IPS DF 6.9 (cell line): Measurements from ENCODE around the gene TSC22D1.

Source experiments
- DNase-seq: peaks from one replicate; pipeline ENCODE4 v3.0.0-alpha.2; 2013; ENCODE audit warnings: low read depth, low spot score
- H3K27ac ChIP-seq: one replicate; pipeline ENCODE4 v1.5.1; 2013; ENCODE audit warnings: low read length, control low read depth
- H3K27me3 ChIP-seq: 2 replicates; pipeline ENCODE4 v1.6.1; 2013; ENCODE audit warnings: mild to moderate bottlenecking, low read length; ENCODE audit not compliant: control insufficient read depth, insufficient read depth
- H3K36me3 ChIP-seq: 2 replicates; pipeline ENCODE4 v1.6.1; 2013; ENCODE audit warnings: low read length; ENCODE audit not compliant: control insufficient read depth, insufficient read depth
- H3K4me1 ChIP-seq: 2 replicates; pipeline ENCODE4 v1.6.1; 2013; ENCODE audit warnings: low read length; ENCODE audit not compliant: control insufficient read depth, insufficient read depth
- H3K4me3 ChIP-seq: 2 replicates; pipeline ENCODE4 v1.5.1; 2013; ENCODE audit warnings: mild to moderate bottlenecking, low read length
- H3K9me3 ChIP-seq: 2 replicates; pipeline ENCODE4 v1.6.1; 2013; ENCODE audit warnings: low read length, inconsistent platforms; ENCODE audit not compliant: control insufficient read depth, insufficient read depth
- WGBS: extraction: QIAGEN DNeasy Blood & Tissue Kit; methylation state at CpG from one replicate; pipeline ENCODE4 v1.1.7; 2013; ENCODE audit warnings: mixed read lengths, missing lambda C conversion rate; ENCODE audit not compliant: insufficient read length, insufficient coverage; 5-methylcytosine and 5-hydroxymethylcytosine counted together

Gene TSC22D1

DNA sequence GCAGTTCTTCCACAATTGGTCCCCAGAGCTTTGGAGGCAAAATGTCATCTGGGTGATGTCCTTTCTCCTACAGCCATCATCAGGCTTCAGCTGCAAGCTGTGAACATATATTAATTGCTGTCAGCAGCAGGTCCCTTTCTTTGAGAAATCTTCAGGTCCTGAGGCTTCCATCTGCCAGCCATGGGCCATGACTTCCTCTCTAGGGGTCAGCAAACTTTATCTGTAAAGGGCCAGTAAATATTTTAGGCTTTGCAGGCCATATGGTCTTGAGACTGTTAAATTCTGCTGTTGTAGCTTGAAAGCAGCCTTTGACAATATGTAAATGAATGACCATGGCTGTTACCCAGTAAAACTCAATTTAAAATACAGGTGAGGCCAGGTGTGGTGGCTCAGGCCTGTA is 175.4 kb downstream of the TSC22D1 start:
- DNase-seq: no peak
- Histone ChIP-seq H3K27me3 (no peaks in the 10 kb centered on the region), H3K27ac (no peak overlapping the region), H3K4me3 (no peak overlapping the region), H3K9me3 (no peaks in the 10 kb centered on the region), H3K36me3 (no peaks in the 10 kb centered on the region), H3K4me1 (peaks cover 14% of the 10 kb centered on the region)

DNA sequence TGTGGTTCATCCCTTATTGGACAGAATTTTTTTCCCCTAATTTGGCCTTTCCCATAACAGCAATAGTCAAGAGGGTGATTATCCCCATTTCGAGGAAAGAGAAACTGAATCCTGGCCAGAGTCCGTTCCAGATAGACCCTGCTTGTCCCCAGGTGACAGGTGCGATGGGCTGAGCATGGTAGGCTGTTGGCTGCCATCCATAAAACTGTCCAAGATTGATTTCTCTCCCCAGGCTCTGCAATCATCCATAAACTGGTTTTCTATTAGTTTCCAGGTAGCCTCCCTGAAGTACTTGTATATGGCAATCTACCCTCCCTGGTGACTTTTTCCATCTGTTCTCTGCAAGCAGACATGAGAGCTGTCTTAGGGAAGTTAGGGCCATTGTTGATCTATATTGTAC is 177.1 kb downstream of the TSC22D1 start:
- DNase-seq: no peak
- Histone ChIP-seq H3K4me1 (peaks cover 10% of the 10 kb centered on the region; the same call in 1 of the 2 replicates), H3K27me3 (no peaks in the 10 kb centered on the region), H3K36me3 (no peaks in the 10 kb centered on the region), H3K4me3 (no peak overlapping the region), H3K9me3 (no peaks in the 10 kb centered on the region), H3K27ac (no peak overlapping the region)
- no CpG with 5 or more reads among the region's 3 CpGs for whole genome bisulfite sequencing

DNA sequence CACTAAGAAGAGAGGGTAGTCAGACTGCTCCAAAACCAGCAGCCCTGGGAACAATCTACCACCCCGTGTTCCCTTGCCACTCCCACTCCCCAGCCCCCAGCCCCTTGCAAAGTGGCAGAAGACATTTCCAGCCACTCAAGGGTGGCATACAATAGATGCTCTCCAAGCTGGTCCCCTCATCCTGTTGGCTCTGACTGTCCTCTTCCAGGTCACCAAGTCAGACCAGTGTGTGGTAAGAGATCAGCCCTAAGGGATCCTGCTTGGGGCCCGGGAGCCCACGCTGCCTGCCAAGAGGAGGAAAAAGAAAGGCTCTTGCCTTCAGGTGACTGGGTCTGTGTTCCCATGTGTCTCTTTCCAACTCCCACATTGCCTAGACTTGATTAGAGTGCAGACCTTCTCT is 177.5 kb downstream of the TSC22D1 start:
- no peaks in the 10 kb centered on the region for H3K9me3 ChIP-seq
- H3K36me3 ChIP-seq: no peaks in the 10 kb centered on the region
- no peaks in the 10 kb centered on the region for H3K27me3 ChIP-seq
- no peak for DNase-seq
- peaks cover 10% of the 10 kb centered on the region; the same call in 1 of the 2 replicates for H3K4me1 ChIP-seq
- H3K27ac ChIP-seq: no peak overlapping the region
- WGBS: no CpG with 5 or more reads among the region's 3 CpGs
- H3K4me3 ChIP-seq: no peak overlapping the region

DNA sequence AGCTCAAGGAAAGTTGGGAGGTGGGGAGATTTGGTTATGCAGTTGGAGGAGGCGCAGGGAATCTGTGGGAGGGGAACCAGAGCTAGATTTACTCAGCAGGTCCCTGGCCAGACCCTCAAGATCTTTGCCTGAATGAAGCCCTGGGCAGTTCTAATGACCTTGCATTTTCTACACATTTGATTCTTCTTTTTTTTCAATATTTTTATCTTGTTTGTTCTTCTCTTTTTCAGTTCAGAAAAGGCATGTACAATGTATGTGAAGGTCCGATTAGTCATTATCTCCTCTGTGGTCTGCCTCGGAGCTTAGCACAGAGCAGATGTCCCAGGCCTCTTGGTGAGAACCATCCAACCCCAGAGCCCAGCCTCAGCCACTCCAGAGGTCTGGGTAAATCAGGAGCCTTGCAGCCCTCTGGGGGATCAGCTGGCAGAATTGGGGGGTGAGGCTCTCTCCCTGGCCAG is 178.3 kb downstream of the TSC22D1 start:
- Histone ChIP-seq H3K4me1 (peaks cover 3% of the 10 kb centered on the region; the same call in 1 of the 2 replicates), H3K36me3 (no peaks in the 10 kb centered on the region), H3K27ac (no peak overlapping the region), H3K27me3 (no peaks in the 10 kb centered on the region), H3K4me3 (no peak overlapping the region), H3K9me3 (no peaks in the 10 kb centered on the region)
- no CpG with 5 or more reads among the region's 3 CpGs for WGBS
- no peak for DNase-seq

DNA sequence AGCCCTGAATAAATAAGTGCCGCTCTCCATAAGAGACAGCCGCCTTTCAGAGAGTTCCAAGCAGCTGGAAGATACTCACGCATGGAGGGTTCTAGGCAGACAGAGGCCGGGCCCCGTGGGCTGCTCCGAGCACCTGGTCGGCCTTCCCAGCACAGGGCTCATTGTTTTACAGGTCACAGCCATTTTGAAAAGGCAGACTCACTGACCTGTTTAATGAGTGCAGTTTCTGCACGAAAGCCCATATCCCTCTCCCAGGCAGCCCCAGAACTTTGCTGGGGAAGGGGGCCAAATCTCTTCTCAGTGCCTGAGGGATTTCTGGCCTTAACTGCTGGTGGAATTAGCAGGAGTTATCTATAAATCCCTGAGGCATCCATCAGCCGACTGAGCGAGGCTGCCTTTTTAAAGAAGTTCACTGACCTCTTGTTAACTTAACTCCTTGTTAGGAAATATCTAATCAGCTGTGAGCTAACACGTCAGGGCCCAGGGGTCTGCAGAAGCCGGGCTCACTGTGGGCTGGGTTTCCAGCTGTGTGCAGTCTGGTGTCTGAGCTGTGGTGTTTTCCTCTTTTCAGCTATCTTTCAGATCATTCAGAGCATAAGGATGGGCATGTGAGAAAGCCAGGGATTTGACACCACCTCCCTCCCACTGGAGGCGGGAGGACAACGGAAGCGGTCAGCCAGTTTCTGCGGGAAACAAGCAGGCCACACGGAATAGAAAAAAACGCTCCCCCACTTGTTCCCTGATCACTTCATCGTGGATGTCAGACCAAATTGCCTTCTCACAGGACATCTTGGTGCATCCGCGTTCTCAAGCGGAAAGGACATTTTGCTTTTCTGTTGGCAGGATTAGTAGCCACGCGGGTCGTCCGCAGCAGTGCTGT is 179.2 kb downstream of the TSC22D1 start:
- H3K4me3 ChIP-seq: no peak overlapping the region; the same call in 1 of the 2 replicates
- H3K27ac ChIP-seq: no peak overlapping the region
- no peaks in the 10 kb centered on the region for H3K9me3 ChIP-seq
- WGBS: no CpG with 5 or more reads among the region's 26 CpGs
- no peaks in the 10 kb centered on the region for H3K36me3 ChIP-seq
- H3K27me3 ChIP-seq: no peaks in the 10 kb centered on the region
- H3K4me1 ChIP-seq: no peaks in the 10 kb centered on the region
- no peak for DNase-seq

DNA sequence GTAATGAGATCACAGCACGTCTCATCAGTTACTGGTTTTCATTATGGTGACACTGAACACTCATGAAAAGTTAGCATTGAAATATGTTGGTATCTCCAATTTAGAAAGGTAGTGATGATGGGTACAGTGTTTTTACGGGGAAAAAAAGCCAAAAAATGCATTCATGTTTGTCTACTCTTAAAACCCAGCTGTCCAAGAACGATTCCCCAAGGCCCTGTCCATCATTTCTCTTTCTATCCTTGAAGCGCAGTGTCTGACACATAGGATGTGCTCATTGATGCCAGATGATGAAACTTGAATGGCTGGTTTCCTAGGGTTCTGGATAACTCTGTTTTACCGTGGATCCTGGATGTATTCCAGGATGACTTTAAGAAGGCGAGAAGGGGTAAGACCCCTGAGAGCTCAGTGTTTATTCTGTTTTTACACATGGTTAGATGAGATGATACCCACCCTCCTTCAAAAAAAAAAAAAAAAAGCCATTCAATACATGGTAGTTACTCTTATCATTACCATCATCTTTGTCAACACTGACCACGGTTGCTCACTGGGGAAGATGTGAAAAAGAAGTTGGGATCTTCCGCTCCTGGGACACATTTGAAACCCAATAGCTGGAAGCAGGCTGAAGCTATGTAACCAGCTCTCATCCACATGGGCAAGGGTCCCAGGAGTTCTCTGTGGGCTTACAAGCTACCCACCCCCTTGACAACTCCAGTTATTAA is 180.0 kb downstream of the TSC22D1 start:
- H3K27ac ChIP-seq: no peak overlapping the region

DNA sequence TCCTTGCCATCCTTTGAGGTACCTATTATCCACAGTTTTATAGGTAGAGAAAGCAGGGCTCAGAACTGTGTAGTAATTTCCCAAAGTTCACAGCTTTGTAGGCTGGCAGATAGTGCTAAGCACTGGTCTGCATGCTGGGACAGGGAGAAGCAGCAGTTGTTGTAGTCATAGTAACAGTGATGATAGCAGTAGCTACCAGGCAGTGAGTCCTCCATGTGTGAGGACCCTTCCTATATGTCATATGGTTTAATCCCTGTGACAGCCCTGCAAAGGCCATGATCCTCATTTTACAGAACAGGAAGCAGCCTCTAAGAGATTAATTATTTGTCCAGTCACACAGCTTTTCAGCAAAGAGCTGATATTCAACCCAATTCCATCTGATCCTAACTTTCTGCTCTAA is 181.5 kb downstream of the TSC22D1 start:
- H3K9me3 ChIP-seq: no peaks in the 10 kb centered on the region
- H3K4me3 ChIP-seq: no peak overlapping the region
- H3K4me1 ChIP-seq: no peaks in the 10 kb centered on the region
- no peaks in the 10 kb centered on the region for H3K36me3 ChIP-seq
- no peak for DNase-seq
- no peaks in the 10 kb centered on the region for H3K27me3 ChIP-seq
- no peak overlapping the region for H3K27ac ChIP-seq

More for the DNA sequence above, 180.0 kb downstream of the TSC22D1 start:
- no peaks in the 10 kb centered on the region for H3K27me3 ChIP-seq
- H3K4me3 ChIP-seq: no peak overlapping the region
- H3K36me3 ChIP-seq: no peaks in the 10 kb centered on the region
- H3K9me3 ChIP-seq: no peaks in the 10 kb centered on the region
- DNase-seq: no peak
- H3K4me1 ChIP-seq: no peaks in the 10 kb centered on the region
- no CpG with 5 or more reads among the region's 8 CpGs for WGBS

DNA sequence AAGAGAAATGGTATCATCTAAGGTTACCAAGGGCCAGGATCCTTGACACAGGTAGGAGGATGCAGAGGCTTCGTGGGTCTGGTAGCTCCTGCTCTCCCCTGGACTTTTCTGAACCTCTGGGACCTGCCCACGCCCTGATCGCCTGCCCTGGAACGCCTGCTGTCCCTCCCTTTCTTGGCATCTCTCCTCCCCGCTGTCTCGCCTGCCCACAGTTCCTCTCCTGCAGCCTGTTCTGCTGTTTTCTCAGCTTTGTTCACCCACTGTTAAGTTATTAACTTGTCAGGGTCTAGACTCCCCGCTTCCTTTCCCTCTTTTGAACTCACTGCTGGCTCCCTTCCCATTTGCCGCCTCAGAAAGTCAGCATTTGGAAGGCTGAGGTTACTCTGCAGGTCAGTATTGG is 182.7 kb downstream of the TSC22D1 start:
- no peaks in the 10 kb centered on the region for H3K36me3 ChIP-seq
- no peaks in the 10 kb centered on the region for H3K9me3 ChIP-seq
- H3K27ac ChIP-seq: no peak overlapping the region
- no peaks in the 10 kb centered on the region for H3K27me3 ChIP-seq
- no CpG with 5 or more reads among the region's 8 CpGs for WGBS
- H3K4me3 ChIP-seq: no peak overlapping the region
- no peak for DNase-seq
- H3K4me1 ChIP-seq: no peaks in the 10 kb centered on the region

DNA sequence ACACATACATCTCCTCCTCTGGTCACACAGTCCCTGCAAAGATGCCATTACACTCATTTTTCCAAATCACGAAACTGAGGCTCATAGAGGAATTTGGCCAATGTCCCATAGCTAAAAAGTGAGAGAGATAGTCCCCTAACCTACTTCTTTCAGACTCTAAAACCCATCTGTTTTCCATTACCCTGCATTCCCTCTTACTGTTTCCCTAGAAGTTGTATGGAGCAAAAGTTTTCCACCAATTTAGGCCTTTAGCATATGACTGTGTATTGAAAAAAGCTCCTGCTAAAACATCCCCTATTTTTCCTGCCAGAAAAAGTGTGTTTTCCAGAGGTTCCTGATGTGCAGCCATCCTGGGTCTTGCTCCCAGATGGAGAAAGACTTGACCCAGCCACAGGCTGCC is 186.3 kb downstream of the TSC22D1 start:
- DNase-seq: no peak
- H3K27me3 ChIP-seq: no peaks in the 10 kb centered on the region
- H3K9me3 ChIP-seq: no peaks in the 10 kb centered on the region
- WGBS: no CpG with 5 or more reads among the region's 1 CpG
- no peaks in the 10 kb centered on the region for H3K36me3 ChIP-seq
- H3K4me1 ChIP-seq: no peaks in the 10 kb centered on the region; the same call in 1 of the 2 replicates
- no peak overlapping the region for H3K27ac ChIP-seq
- no peak overlapping the region for H3K4me3 ChIP-seq

DNA sequence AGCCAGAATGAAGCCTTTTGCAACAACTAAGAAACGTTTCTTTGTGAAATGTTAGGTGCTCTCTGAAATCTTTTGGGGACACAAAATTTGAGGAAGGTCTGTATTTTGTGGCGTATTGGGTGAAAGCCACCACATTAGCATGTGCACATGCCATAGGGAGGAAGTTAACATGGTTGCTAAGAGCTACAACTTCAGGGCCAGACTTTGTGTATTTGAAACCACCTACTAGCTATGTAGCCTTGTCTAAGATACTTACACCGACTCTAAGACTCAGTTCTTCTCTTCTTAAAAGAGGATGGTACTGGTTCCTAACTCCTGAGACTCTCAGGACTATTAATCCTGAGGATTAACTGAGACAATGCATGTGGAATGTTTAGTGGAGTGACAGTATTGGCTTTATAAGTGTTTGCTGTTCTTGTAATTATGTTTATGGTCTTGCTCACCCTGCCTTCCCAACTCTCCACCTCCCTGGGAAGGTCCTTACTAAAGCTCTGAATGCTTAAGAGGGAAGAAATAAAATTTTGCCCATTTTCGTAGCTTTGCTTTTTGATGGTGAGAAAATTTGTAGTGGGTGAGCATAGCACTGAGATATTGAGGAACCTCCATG is 187.0 kb downstream of the TSC22D1 start:
- DNase-seq: no peak
- Histone ChIP-seq H3K4me3 (no peak overlapping the region), H3K9me3 (no peaks in the 10 kb centered on the region), H3K27me3 (no peaks in the 10 kb centered on the region), H3K4me1 (no peaks in the 10 kb centered on the region; the same call in 1 of the 2 replicates), H3K36me3 (no peaks in the 10 kb centered on the region), H3K27ac (no peak overlapping the region)
- WGBS: no CpG with 5 or more reads among the region's 4 CpGs
